NK-92 treated with Interleukin-12 subunit alpha and Interleukin-12 subunit beta, amount 100 ng/mL, for 24 hours (cell line): ENCODE results near the gene MRO.
"Not testable (repeated sequence)": the region's sequence is repeated elsewhere in the genome, so short reads cannot be mapped to it uniquely, and the experiment has no call there.

ENCODE experiments used
- DNase-seq: peaks from one replicate; lab custom pipeline; 2025; lab: John Stamatoyannopoulos, UW

Gene MRO

GRCh38 chr18:50791599-50792438 lies 28.0 kb downstream of the MRO start:
- DNase-seq: no peak

DNA sequence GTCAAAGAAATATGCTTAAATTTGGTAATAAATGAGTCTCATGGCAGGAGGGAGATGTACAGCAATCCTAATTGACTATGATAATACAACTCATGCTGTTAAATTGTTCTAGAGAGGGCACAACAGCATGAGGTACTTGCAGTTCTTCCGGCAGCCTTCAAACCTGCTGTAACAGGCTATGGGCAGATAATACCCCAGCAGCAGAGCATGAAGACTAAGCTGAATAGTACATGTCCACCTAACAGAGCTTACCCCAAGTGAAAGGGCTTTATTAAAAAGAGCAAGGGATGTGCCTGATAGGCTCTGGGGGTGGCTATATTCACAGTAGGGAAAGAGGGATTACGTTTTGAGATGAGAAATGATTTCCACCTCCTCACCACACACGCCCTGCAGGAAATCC lies 28.9 kb downstream of the MRO start:
- no peak for DNase-seq

DNA sequence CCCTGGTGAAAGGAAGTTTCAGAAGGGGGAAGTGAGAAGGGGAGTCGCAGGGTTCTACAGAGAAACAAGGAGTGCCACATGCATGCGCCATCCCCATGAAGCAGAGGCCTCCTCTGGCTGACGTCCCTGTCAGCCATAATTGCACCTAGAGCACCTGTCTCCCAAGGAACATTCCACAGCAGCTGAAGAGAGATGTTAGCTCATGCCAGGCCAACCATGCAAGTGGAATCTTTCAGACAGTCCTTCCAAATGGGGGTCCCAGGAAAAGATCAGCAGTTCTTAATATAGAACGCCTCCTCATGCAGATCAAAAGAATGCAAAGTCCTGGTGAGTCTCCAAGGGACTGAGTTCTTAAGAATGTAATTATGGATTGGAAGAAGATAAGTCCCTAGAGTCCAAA lies 29.6 kb downstream of the MRO start:
- DNase-seq: no peak

GRCh38 chr18:50788284-50788683 lies 31.5 kb downstream of the MRO start:
- DNase-seq: no peak

DNA sequence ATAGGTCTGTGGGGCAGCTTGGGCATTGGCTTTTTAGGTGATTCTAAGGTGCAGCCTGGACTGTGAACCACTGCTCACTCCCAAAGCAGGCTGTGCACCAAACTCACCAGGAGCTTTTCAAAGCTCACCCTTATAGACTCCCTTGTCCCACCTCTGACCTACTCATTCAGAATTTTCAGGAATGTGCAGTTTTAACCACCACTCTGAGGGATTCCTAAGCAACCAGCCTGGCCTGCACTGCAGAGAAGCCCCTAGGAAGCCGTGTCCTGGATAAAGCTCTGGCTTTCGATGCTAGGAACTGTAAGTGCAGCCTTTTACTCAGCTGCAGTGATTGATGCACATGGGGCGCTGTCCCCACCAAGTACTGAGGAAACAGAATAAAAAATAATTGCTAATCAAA lies 33.0 kb downstream of the MRO start:
- DNase-seq: no peak

DNA sequence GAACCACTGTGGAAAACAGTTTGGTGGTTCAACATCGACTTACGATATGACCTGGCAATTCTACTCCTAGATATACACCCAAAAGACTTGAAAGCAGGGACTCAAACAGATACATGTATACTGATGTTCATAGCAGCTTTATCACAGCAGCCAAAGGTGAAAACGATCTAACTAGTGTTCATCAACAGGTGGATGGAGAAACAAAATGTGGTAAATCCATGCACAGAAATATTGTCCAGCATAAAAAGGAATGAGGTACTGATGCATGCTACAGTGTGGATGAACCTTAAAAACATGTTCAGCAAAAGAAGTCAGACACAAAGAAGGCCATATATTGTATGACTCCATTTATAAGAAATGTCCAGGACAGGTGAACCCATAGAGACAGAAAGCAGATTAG lies 36.3 kb downstream of the MRO start:
- DNase-seq: no peak

- not testable (repeated sequence) for DNase-seq
Measured at GRCh38 chr18:50779021-50779420, 40.8 kb downstream of the MRO start.

- DNase-seq: no peak
Measured at GRCh38 chr18:50776383-50776782, 43.4 kb downstream of the MRO start.

GRCh38 chr18:50775726-50776125 lies 44.1 kb downstream of the MRO start:
- no peak for DNase-seq

- DNase-seq: no peak
Measured at GRCh38 chr18:50775207-50775606, 44.6 kb downstream of the MRO start.

GRCh38 chr18:50769463-50769862 lies 50.4 kb downstream of the MRO start:
- no peak for DNase-seq

DNA sequence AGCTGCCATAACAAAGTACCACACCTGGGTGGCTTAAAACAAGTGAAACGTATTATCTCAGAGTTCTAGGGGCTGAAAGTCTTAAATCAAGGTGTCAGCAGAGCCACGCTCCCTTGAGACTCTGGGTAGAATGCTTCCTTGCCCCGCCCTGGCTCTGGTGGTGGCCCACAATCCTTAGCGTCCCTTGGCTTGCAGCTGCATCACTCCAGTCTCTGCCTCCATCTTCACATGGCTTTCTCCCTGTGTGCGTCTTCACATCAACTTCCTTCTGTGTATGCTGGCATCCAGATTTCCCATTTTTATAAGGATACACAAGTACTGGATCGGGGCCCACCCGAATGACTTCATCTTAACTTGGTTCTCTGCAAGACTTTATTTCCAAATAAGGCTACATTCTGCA lies 62.5 kb downstream of the MRO start:
- no peak for DNase-seq

DNA sequence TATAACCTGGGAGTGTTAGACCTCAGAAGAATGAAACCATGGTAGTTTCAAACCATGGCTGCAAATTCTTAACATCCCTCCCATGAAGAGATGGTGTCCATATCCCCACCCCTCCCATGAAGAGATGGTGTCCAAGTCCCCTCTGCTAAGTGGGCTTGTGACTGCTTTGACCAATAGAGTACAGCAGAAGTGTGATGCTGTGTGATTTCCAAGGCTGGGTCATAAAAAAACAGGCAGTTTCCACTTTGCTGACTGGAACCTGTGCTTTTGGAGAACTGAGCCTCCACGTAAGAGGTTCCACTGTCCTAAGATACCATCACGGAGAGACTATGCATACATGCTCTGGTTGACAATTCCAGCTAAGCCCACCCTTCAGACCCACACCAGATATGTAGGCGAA lies 65.5 kb downstream of the MRO start:
- no peak for DNase-seq

DNA sequence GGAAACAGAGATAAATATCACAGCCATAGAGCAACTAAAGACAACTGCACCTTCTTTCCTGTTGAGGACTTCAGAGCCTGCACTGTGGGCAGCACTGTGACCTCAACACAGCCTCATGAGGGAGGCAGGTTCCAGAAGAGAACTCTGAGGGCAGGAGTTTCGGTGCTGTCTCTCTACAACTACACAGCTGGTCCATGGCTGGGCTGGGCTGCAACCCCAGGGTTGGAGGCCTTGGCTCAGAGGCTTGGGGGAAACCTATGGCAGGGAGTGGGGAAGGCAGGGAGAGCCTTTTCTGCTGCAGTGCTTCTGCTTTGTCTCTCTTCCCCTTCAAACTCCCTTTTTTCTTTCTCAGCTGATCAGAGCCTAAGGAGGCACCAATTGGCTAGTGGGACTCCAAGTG lies 66.5 kb downstream of the MRO start:
- no peak for DNase-seq

DNA sequence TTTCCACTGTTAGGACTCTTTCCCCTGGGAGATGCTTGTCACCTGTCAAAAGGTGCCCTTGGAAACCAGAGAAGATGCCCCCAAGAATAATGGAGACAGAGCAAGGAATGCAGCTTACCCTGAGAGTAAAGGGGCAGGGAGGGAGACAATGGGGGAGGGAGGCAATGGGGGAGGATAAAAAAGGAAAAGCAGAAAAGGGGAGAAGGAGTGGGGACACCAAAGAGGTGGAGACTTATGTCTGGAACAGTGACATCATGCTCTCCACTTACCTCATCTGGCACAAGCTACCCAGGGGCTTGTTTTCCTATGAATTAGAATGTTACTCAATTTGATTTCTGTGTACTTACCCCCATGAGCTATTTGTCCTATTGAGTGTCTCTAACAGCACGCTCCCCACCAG lies 67.9 kb downstream of the MRO start:
- DNase-seq: no peak

- no peak for DNase-seq
Measured at GRCh38 chr18:50751490-50751889, 68.3 kb downstream of the MRO start.

- DNase-seq: no peak
Measured at GRCh38 chr18:50750546-50750945, 69.3 kb downstream of the MRO start.

DNA sequence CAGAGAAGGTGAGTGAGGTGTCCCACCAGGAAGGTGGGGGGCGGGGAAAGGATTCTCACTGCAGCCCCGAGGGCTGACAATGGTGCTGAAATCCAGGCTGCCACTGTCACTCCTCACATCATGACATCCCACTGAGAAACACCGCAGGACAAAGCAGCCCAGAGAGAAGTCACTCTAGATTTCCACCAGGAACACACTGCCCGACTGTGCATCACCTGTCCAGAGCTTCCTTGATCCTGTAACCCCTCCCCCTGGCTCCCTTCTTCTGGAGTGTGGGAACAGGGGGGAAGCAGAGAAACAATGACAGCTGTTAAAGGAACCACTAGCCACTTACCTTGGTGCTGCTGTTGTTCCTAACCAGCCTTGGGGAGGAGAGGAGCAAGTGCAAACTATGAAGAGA lies 69.9 kb downstream of the MRO start:
- no peak for DNase-seq

GRCh38 chr18:50749421-50749820 lies 70.4 kb downstream of the MRO start:
- no peak for DNase-seq

GRCh38 chr18:50748243-50749229 lies 71.3 kb downstream of the MRO start:
- DNase-seq: no peak

DNA sequence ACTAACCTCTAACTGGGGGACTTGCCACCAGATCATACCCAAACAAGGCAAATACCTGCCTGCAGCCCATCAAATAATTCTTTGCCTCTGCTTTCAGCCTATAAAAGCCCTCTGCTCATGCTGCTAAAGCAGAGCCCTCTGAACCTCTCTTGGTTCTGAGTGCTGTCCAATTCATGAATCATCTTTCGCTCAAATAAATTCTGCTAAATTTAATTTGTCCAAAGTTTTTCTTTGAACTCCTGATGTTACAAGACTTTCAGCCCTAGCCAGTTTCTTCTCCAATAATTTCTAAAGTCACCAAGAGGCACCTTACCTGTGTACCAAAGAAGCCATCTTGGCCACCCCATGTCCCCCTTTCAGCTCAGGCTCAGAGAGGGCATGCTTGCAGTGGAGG lies 72.0 kb downstream of the MRO start:
- no peak for DNase-seq

DNA sequence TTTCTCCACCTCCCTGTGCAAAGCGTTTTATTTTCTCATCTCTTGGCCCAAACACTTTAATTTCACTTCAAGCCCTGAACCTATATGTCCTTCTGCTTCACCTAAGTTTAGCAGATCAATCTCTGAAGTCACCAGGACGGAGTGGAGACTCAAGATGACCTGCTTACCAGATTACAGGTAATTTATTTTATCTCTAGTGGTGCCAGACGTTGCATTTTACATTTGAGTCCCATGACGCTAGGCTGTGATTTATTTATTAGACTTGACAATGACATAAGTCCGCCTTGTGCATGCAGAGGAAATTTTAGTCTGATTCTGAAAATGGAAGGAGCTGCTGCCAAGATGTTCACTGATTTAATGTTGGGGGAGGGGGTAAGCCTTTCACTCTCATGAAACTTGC lies 73.9 kb downstream of the MRO start:
- DNase-seq: no peak
